GM23338 (cell line): Measurements from ENCODE around the gene UTP11. TPM values are rescaled to one million over a fixed set of nuclear protein-coding genes. Genes with fewer than 3 reads are reported as not detected.

Experiments used
- ATAC-seq: fragments of 200-7000 bp; cut with Tn5 transposase; 3 replicates; pipeline ENCODE4 v1.9.1; 2020
- DNase-seq: peaks from one replicate; pipeline ENCODE4 v3.0.0-alpha.2; 2015; ENCODE audit warnings: low spot score
- H2AFZ ChIP-seq: fragments of 200-600 bp; sonication (generic); 2 replicates; pipeline ENCODE4 v1.8.0; 2016; ENCODE audit warnings: antibody characterized with exemption, mild to moderate bottlenecking, moderate library complexity
- H3F3A ChIP-seq: fragments of 200-600 bp; sonication (generic); replicated peaks from 2 replicates; pipeline ENCODE4 v1.8.0; 2017; ENCODE audit warnings: antibody characterized with exemption, mixed run types, low read depth
- H3K27ac ChIP-seq: fragments of 200-600 bp; sonication (generic); 2 replicates; pipeline ENCODE4 v1.6.1; 2016; ENCODE audit warnings: low read depth
- H3K27me3 ChIP-seq: fragments of 200-600 bp; sonication (generic); 2 replicates; pipeline ENCODE4 v1.8.0; 2016; ENCODE audit warnings: mild to moderate bottlenecking, mixed run types, moderate library complexity; ENCODE audit not compliant: insufficient read depth
- H3K36me3 ChIP-seq: fragments of 200-600 bp; sonication (generic); 2 replicates; pipeline ENCODE4 v1.8.0; 2016; ENCODE audit warnings: mild to moderate bottlenecking; ENCODE audit not compliant: insufficient read depth
- H3K4me1 ChIP-seq: fragments of 200-600 bp; sonication (generic); 2 replicates; pipeline ENCODE4 v1.8.0; 2016; ENCODE audit warnings: mild to moderate bottlenecking, moderate library complexity; ENCODE audit not compliant: insufficient read depth
- H3K4me2 ChIP-seq: fragments of 200-600 bp; sonication (generic); 2 replicates; pipeline ENCODE4 v1.7.1; 2017; ENCODE audit warnings: mixed run types
- H3K4me3 ChIP-seq: fragments of 200-600 bp; sonication (generic); 2 replicates; pipeline ENCODE4 v1.6.1; 2016; ENCODE audit warnings: mixed run types
- H3K79me2 ChIP-seq: fragments of 200-600 bp; sonication (generic); replicated peaks from 2 replicates; pipeline ENCODE4 v1.8.0; 2017; ENCODE audit warnings: mild to moderate bottlenecking; ENCODE audit not compliant: insufficient read depth
- H3K9me2 ChIP-seq: fragments of 200-600 bp; sonication (generic); 2 replicates; pipeline ENCODE4 v1.8.0; 2017; ENCODE audit not compliant: insufficient read depth
- H4K20me1 ChIP-seq: fragments of 200-600 bp; sonication (generic); replicated peaks from 2 replicates; pipeline ENCODE4 v1.8.0; 2017; ENCODE audit warnings: mild to moderate bottlenecking; ENCODE audit not compliant: insufficient read depth
- H3K27ac Mint-ChIP-seq: 2 replicates; pipeline ENCODE4 v1.8.0; 2020; ENCODE audit warnings: inconsistent platforms, mild to moderate bottlenecking, moderate library complexity, mixed read lengths
- H3K27me3 Mint-ChIP-seq: 3 replicates; pipeline ENCODE4 v1.8.0; 2022; ENCODE audit warnings: low read depth, mild to moderate bottlenecking, moderate library complexity, mixed read lengths, inconsistent platforms; ENCODE audit not compliant: insufficient read depth, poor library complexity
- H3K36me3 Mint-ChIP-seq: 3 replicates; pipeline ENCODE4 v1.8.0; 2021; ENCODE audit warnings: low read depth, mild to moderate bottlenecking, inconsistent platforms, moderate library complexity, mixed read lengths
- H3K4me1 Mint-ChIP-seq: 3 replicates; pipeline ENCODE4 v1.8.0; 2020; ENCODE audit warnings: mild to moderate bottlenecking, inconsistent platforms, mixed read lengths
- H3K4me3 Mint-ChIP-seq: 3 replicates; pipeline ENCODE4 v1.8.0; 2021; ENCODE audit warnings: moderate library complexity, mild to moderate bottlenecking, inconsistent platforms, mixed read lengths
- H3K9me3 Mint-ChIP-seq: 3 replicates; pipeline ENCODE4 v1.8.0; 2020; ENCODE audit warnings: moderate library complexity, mild to moderate bottlenecking, inconsistent platforms, mixed read lengths
- CREB1 ChIP-seq: fragments of 250-450 bp; sonication (Bioruptor Pico); IDR thresholded peaks from 2 replicates; pipeline ENCODE4 v1.5.0; 2020; ENCODE audit warnings: low read depth, mild to moderate bottlenecking, moderate library complexity
- EZH2 ChIP-seq: fragments of 200-600 bp; sonication (generic); IDR thresholded peaks from one replicate; pipeline ENCODE4 v1.8.0; 2017; ENCODE audit warnings: antibody characterized with exemption, mild to moderate bottlenecking, low read depth; ENCODE audit not compliant: unreplicated experiment
- EZH2phosphoT487 ChIP-seq: fragments of 200-600 bp; sonication (generic); IDR thresholded peaks from one replicate; pipeline ENCODE4 v1.8.1; 2018; ENCODE audit warnings: antibody characterized with exemption; ENCODE audit not compliant: unreplicated experiment
- JUNB ChIP-seq: IDR thresholded peaks from one replicate; pipeline ENCODE4 v1.6.1; 2016; ENCODE audit warnings: antibody characterized with exemption; ENCODE audit not compliant: unreplicated experiment
- NANOG ChIP-seq: IDR thresholded peaks from 2 replicates; pipeline ENCODE4 v1.6.1; 2016; ENCODE audit warnings: antibody characterized with exemption, borderline replicate concordance
- POLR2AphosphoS5 ChIP-seq: IDR thresholded peaks from 2 replicates; pipeline ENCODE4 v1.6.1; 2016; ENCODE audit warnings: antibody characterized with exemption, low read depth
- STAT1 ChIP-seq: IDR thresholded peaks from one replicate; pipeline ENCODE4 v1.6.1; 2016; ENCODE audit warnings: antibody characterized with exemption; ENCODE audit not compliant: unreplicated experiment
- ZNF114 ChIP-seq: fragments of 250-450 bp; sonication (Bioruptor Pico); IDR thresholded peaks from 2 replicates; pipeline ENCODE4 v1.5.0; 2020; ENCODE audit warnings: mild to moderate bottlenecking, moderate library complexity
- ZNF331 ChIP-seq: fragments of 250-450 bp; sonication (Bioruptor Pico); IDR thresholded peaks from 2 replicates; pipeline ENCODE4 v1.5.0; 2020; ENCODE audit warnings: low read depth, mild to moderate bottlenecking, moderate library complexity
- polyA plus RNA-seq: library from polyadenylated mRNA; unstranded; fragments of >200 nt; fragmentation: Nextera tagmentation; extraction: Ambion mirVana; gene quantifications from 2 replicates; pipeline ENCODE4 v1.2.1, GENCODE V29; 2016
- total RNA-seq: library from RNA; depleted of rRNA; stranded (reverse); fragments of >200 nt; shearing (Covaris generic); gene quantifications from 2 replicates; pipeline ENCODE4 v1.2.3, GENCODE V29; 2014
- TF ChIP-seq, protein P1 (sequence below), 2 experiments: fragments of 200-600 bp in 1 of 2; sonication (generic) in 1 of 2; conservative IDR thresholded peaks; 2 replicates each; pipeline versions ENCODE4 v1.5.1 to v1.6.1; 2016 to 2017; ENCODE audit warnings: antibody characterized with exemption in 2 of 2, low read depth in 2 of 2, mild to moderate bottlenecking in 2 of 2, moderate library complexity in 1 of 2
- TF ChIP-seq, protein P2 (sequence below): IDR thresholded peaks from 2 replicates; pipeline ENCODE4 v1.6.1; 2016; ENCODE audit warnings: antibody characterized with exemption
- TF ChIP-seq, protein P3 (sequence below): IDR thresholded peaks from one replicate; pipeline ENCODE4 v1.6.1; 2018; ENCODE audit warnings: antibody characterized with exemption; ENCODE audit not compliant: unreplicated experiment
- TF ChIP-seq, protein P4 (sequence below): fragments of 250-450 bp; sonication (Bioruptor Pico); IDR thresholded peaks from 2 replicates; pipeline ENCODE4 v1.5.0; 2020; ENCODE audit warnings: mild to moderate bottlenecking, moderate library complexity

The UTP11 gene
- total and polyA plus RNA-seq, 2 experiments from 2014 or later = 67.8 to 105 TPM

DNA sequence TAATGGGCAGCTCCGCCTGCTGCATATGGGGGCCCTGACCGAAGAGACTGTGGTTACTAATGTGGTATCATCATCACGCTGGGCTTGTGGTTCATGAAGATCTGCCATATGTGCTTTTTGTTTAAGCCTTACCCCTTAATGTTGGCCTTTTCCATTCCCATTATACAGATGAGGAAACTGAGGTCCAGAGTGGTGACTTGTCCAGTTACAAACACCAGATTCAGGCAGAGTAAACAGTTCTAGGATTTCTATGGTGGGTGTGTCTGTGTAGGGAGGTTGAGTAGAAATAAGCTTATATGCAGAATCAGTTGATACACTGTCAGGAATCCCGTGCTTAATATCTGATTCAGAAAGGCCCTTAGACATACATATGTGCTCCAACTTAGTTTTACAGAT is 691 bp downstream of the UTP11 start:
- Mint-ChIP-seq H3K36me3 (peaks cover 42% of the 10 kb centered on the region), H3K9me3 (peaks cover 4% of the 10 kb centered on the region; the same call in 2 of the 3 replicates), H3K4me1 (peaks cover 18% of the 10 kb centered on the region), H3K27me3 (peaks cover 15% of the 10 kb centered on the region), H3K4me3 (peak overlapping the region; percentile 97), H3K27ac (peak overlapping the region; percentile 97)
- TF ChIP-seq, protein P1, sequence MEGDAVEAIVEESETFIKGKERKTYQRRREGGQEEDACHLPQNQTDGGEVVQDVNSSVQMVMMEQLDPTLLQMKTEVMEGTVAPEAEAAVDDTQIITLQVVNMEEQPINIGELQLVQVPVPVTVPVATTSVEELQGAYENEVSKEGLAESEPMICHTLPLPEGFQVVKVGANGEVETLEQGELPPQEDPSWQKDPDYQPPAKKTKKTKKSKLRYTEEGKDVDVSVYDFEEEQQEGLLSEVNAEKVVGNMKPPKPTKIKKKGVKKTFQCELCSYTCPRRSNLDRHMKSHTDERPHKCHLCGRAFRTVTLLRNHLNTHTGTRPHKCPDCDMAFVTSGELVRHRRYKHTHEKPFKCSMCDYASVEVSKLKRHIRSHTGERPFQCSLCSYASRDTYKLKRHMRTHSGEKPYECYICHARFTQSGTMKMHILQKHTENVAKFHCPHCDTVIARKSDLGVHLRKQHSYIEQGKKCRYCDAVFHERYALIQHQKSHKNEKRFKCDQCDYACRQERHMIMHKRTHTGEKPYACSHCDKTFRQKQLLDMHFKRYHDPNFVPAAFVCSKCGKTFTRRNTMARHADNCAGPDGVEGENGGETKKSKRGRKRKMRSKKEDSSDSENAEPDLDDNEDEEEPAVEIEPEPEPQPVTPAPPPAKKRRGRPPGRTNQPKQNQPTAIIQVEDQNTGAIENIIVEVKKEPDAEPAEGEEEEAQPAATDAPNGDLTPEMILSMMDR (conservative IDR thresholded peaks at IDR 0.05; ENCODE audit: low read depth in 2 of 2) = no peak
- no peak for TF ChIP-seq EZH2phosphoT487
- TF ChIP-seq, protein P2, sequence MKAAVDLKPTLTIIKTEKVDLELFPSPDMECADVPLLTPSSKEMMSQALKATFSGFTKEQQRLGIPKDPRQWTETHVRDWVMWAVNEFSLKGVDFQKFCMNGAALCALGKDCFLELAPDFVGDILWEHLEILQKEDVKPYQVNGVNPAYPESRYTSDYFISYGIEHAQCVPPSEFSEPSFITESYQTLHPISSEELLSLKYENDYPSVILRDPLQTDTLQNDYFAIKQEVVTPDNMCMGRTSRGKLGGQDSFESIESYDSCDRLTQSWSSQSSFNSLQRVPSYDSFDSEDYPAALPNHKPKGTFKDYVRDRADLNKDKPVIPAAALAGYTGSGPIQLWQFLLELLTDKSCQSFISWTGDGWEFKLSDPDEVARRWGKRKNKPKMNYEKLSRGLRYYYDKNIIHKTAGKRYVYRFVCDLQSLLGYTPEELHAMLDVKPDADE = no peak
- TF ChIP-seq ZNF114 (CRISPR knock-in tag) = no peak
- TF ChIP-seq CREB1 (CRISPR knock-in tag) = no peak
- TF ChIP-seq EZH2 = no peak
- no peak for TF ChIP-seq ZNF331 (CRISPR knock-in tag)
- TF ChIP-seq, protein P3, sequence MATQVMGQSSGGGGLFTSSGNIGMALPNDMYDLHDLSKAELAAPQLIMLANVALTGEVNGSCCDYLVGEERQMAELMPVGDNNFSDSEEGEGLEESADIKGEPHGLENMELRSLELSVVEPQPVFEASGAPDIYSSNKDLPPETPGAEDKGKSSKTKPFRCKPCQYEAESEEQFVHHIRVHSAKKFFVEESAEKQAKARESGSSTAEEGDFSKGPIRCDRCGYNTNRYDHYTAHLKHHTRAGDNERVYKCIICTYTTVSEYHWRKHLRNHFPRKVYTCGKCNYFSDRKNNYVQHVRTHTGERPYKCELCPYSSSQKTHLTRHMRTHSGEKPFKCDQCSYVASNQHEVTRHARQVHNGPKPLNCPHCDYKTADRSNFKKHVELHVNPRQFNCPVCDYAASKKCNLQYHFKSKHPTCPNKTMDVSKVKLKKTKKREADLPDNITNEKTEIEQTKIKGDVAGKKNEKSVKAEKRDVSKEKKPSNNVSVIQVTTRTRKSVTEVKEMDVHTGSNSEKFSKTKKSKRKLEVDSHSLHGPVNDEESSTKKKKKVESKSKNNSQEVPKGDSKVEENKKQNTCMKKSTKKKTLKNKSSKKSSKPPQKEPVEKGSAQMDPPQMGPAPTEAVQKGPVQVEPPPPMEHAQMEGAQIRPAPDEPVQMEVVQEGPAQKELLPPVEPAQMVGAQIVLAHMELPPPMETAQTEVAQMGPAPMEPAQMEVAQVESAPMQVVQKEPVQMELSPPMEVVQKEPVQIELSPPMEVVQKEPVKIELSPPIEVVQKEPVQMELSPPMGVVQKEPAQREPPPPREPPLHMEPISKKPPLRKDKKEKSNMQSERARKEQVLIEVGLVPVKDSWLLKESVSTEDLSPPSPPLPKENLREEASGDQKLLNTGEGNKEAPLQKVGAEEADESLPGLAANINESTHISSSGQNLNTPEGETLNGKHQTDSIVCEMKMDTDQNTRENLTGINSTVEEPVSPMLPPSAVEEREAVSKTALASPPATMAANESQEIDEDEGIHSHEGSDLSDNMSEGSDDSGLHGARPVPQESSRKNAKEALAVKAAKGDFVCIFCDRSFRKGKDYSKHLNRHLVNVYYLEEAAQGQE = no peak
- no peak for TF ChIP-seq NANOG
- TF ChIP-seq, protein P4, sequence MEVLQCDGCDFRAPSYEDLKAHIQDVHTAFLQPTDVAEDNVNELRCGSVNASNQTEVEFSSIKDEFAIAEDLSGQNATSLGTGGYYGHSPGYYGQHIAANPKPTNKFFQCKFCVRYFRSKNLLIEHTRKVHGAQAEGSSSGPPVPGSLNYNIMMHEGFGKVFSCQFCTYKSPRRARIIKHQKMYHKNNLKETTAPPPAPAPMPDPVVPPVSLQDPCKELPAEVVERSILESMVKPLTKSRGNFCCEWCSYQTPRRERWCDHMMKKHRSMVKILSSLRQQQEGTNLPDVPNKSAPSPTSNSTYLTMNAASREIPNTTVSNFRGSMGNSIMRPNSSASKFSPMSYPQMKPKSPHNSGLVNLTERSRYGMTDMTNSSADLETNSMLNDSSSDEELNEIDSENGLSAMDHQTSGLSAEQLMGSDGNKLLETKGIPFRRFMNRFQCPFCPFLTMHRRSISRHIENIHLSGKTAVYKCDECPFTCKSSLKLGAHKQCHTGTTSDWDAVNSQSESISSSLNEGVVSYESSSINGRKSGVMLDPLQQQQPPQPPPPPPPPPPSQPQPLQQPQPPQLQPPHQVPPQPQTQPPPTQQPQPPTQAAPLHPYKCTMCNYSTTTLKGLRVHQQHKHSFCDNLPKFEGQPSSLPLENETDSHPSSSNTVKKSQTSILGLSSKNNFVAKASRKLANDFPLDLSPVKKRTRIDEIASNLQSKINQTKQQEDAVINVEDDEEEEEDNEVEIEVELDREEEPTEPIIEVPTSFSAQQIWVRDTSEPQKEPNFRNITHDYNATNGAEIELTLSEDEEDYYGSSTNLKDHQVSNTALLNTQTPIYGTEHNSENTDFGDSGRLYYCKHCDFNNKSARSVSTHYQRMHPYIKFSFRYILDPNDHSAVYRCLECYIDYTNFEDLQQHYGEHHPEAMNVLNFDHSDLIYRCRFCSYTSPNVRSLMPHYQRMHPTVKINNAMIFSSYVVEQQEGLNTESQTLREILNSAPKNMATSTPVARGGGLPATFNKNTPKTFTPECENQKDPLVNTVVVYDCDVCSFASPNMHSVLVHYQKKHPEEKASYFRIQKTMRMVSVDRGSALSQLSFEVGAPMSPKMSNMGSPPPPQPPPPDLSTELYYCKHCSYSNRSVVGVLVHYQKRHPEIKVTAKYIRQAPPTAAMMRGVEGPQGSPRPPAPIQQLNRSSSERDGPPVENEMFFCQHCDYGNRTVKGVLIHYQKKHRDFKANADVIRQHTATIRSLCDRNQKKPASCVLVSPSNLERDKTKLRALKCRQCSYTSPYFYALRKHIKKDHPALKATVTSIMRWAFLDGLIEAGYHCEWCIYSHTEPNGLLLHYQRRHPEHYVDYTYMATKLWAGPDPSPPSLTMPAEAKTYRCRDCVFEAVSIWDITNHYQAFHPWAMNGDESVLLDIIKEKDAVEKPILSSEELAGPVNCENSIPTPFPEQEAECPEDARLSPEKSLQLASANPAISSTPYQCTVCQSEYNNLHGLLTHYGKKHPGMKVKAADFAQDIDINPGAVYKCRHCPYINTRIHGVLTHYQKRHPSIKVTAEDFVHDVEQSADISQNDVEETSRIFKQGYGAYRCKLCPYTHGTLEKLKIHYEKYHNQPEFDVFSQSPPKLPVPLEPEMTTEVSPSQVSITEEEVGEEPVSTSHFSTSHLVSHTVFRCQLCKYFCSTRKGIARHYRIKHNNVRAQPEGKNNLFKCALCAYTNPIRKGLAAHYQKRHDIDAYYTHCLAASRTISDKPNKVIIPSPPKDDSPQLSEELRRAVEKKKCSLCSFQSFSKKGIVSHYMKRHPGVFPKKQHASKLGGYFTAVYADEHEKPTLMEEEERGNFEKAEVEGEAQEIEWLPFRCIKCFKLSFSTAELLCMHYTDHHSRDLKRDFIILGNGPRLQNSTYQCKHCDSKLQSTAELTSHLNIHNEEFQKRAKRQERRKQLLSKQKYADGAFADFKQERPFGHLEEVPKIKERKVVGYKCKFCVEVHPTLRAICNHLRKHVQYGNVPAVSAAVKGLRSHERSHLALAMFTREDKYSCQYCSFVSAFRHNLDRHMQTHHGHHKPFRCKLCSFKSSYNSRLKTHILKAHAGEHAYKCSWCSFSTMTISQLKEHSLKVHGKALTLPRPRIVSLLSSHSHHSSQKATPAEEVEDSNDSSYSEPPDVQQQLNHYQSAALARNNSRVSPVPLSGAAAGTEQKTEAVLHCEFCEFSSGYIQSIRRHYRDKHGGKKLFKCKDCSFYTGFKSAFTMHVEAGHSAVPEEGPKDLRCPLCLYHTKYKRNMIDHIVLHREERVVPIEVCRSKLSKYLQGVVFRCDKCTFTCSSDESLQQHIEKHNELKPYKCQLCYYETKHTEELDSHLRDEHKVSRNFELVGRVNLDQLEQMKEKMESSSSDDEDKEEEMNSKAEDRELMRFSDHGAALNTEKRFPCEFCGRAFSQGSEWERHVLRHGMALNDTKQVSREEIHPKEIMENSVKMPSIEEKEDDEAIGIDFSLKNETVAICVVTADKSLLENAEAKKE (CRISPR knock-in tag) = no peak
- TF ChIP-seq STAT1 = no peak
- no peak for TF ChIP-seq JUNB
- TF ChIP-seq POLR2AphosphoS5 = no peak
- Histone ChIP-seq H2AFZ (no peak overlapping the region), H3K79me2 (peaks cover 52% of the 10 kb centered on the region), H3K27ac (peak overlapping the region; percentile 86; the same call in 1 of the 2 replicates), H3K4me1 (peaks cover 19% of the 10 kb centered on the region), H3F3A (peaks cover 35% of the 10 kb centered on the region), H3K36me3 (peaks cover 15% of the 10 kb centered on the region), H3K9me2 (no peaks in the 10 kb centered on the region; the same call in 1 of the 2 replicates), H4K20me1 (peaks cover 24% of the 10 kb centered on the region), H3K27me3 (no peaks in the 10 kb centered on the region), H3K4me2 (peak overlapping the region; percentile 76), H3K4me3 (peak overlapping the region; percentile 72)
- no peak for DNase-seq
- ATAC-seq = no peak
